Common myeloid progenitor, CD34-positive (primary cell): ENCODE data around the gene ACOT8.
"Not testable (repeated sequence)": the region's sequence is repeated elsewhere in the genome, so short reads cannot be mapped to it uniquely, and the experiment has no call there.

Experiments used
- CTCF ChIA-PET: fragments of 350-600 bp; sonication (Branson Sonifier 250); formaldehyde crosslinking; loops from one replicate; lab custom pipeline; 2021; ENCODE audit warnings: antibody characterized with exemption; lab: Charles Lee
- POLR2A ChIA-PET: fragments of 350-600 bp; sonication (Branson Sonifier 250); formaldehyde crosslinking; loops from one replicate; lab custom pipeline; 2021; ENCODE audit warnings: antibody characterized with exemption; lab: Charles Lee
- DNase-seq, 3 donors: peaks; one replicate each; pipeline versions ENCODE4 v3.0.0 to v3.0.0-alpha.2; 2013
- H3K27ac ChIP-seq, 2 experiments: 1 replicate in 1 of 2; 2 replicates in 1 of 2; pipeline ENCODE4 v1.7.0; 2013; ENCODE audit warnings: inconsistent platforms in 2 of 2, low read length in 2 of 2, mild to moderate bottlenecking in 2 of 2, low read depth in 1 of 2, moderate library complexity in 1 of 2; ENCODE audit not compliant: severe bottlenecking in 2 of 2, insufficient read depth in 1 of 2, poor library complexity in 1 of 2
- H3K27me3 ChIP-seq, 5 experiments: replicated peaks in 2 of 5; 1 replicate in 3 of 5; 2 replicates in 2 of 5; pipeline versions ENCODE4 v1.6.1 to v1.7.0; 2013; ENCODE audit warnings: low read length in 4 of 5, mild to moderate bottlenecking in 2 of 5, moderate library complexity in 2 of 5, inconsistent platforms in 1 of 5; ENCODE audit not compliant: insufficient read depth in 5 of 5, control insufficient read depth in 4 of 5
- H3K36me3 ChIP-seq, 4 experiments: 1 replicate in 2 of 4; 2 replicates in 2 of 4; pipeline versions ENCODE4 v1.6.1 to v1.7.0; 2013; ENCODE audit warnings: low read length in 3 of 4, control low read depth in 1 of 4, mild to moderate bottlenecking in 1 of 4; ENCODE audit not compliant: control insufficient read depth in 4 of 4, insufficient read depth in 4 of 4
- H3K4me1 ChIP-seq, 4 experiments: 1 replicate in 3 of 4; 2 replicates in 1 of 4; pipeline versions ENCODE4 v1.6.1 to v1.7.1; 2013; ENCODE audit warnings: low read length in 3 of 4, mild to moderate bottlenecking in 3 of 4, control low read depth in 1 of 4, inconsistent platforms in 1 of 4, moderate library complexity in 1 of 4; ENCODE audit not compliant: control insufficient read depth in 4 of 4, insufficient read depth in 4 of 4; ENCODE audit errors: control extremely low read depth in 1 of 4
- H3K4me3 ChIP-seq, 7 experiments: 1 replicate in 4 of 7; 2 replicates in 3 of 7; pipeline versions ENCODE4 v1.5.1 to v1.7.0; 2013; ENCODE audit warnings: mild to moderate bottlenecking in 7 of 7, low read length in 6 of 7, moderate library complexity in 6 of 7, inconsistent platforms in 2 of 7, low read depth in 2 of 7, control low read depth in 1 of 7; ENCODE audit not compliant: insufficient read depth in 4 of 7, control insufficient read depth in 1 of 7; ENCODE audit errors: extremely low read depth in 1 of 7
- H3K9me3 ChIP-seq, 5 experiments: 1 replicate in 4 of 5; 2 replicates in 1 of 5; pipeline versions ENCODE4 v1.6.1 to v1.7.1; 2013; ENCODE audit warnings: low read length in 4 of 5, mild to moderate bottlenecking in 2 of 5, inconsistent platforms in 1 of 5, low read depth in 1 of 5, moderate library complexity in 1 of 5; ENCODE audit not compliant: control insufficient read depth in 4 of 5, insufficient read depth in 2 of 5; ENCODE audit errors: control extremely low read depth in 1 of 5
- WGBS: methylation state at CpG from one replicate; pipeline ENCODE4 v1.1.5; 2013; ENCODE audit not compliant: insufficient coverage; 5-methylcytosine and 5-hydroxymethylcytosine counted together

ACOT8 gene

DNA sequence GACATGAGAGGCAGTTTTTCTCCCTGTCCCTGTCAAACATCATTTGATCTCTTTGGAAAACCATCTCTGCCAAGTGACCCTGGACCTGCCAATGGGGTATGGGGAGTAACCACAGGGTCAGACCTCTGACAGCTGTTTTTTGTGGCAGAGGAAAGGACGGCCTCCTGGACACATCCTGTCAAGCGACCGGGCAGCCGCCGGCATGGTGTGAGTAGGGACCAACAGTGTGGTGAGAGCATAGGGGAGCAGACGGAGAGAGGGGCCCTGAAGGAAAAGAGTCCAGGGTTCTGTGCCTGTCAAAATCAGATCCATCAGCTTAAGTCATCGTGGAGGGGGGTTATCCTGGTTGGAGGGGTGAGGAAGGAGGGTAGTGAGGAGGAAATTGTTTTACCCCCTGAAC, 55.3 kb downstream of the ACOT8 start:
- POLR2A ChIA-PET, result interaction anchor here (0.7 kb wide), 1 partner anchor 10 kb away, joined by 3 read pairs; the partner anchor contains the start of genes DNTTIP1 and WFDC3
- no peak for DNase-seq
- no peak overlapping the region for H3K4me3 ChIP-seq
- H3K4me1 ChIP-seq, result peaks cover 0 to 7% (median 0%) of the 10 kb centered on the region in 4 experiments
- no peaks in the 10 kb centered on the region for H3K27me3 ChIP-seq
- CTCF ChIA-PET, result interaction anchor here (0.6 to 3.6 kb wide), 5 partner anchors 10 to 1168 kb away, joined by 3 to 30 read pairs (median 3); partner anchors contain the start of genes DNTTIP1 and WFDC3
- H3K9me3 ChIP-seq, result no peaks in the 10 kb centered on the region
- peaks cover 21 to 63% (median 52%) of the 10 kb centered on the region in 4 experiments for H3K36me3 ChIP-seq
- 98% methylated on average over 7 of the region's 7 CpGs for WGBS
- no peak overlapping the region for H3K27ac ChIP-seq

DNA sequence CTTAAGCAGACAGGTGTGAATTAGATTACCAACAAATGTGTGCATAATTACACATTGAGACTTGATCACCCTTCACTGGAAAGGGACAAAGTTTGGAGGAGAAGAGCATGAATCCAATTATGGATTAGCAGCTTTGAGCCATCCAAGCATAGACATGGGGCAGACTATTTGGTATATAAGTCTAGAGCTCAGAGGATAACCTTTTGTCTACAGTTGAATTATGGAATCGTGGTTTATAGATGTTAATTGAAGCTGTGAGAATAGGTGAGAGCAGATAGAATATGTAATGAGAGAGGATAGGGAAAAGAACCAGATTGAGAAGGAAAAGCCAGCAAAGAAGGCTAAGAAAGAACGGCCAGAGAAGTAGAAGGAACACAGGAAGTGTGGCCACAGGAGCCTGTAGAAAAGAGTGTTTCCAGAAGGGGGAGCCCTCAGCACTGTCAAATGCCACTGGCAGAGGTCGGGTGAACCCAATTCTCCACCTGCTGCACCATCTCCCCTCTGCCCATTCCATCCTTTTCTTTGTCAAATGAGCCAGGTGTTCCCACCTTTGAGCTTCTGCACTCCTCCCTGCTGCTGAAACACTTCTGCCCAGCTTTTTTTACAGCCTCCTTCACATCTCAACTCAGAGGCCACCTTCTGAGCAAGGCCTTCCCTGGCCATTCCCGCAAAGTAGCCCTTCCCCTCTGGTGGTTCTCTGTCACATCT, 58.1 kb downstream of the ACOT8 start:
- Histone ChIP-seq H3K4me1 (peaks cover 0 to 7% (median 0%) of the 10 kb centered on the region in 4 experiments), H3K9me3 (no peaks in the 10 kb centered on the region), H3K4me3 (no peak overlapping the region), H3K36me3 (peaks cover 29 to 62% (median 53%) of the 10 kb centered on the region in 4 experiments), H3K27me3 (no peaks in the 10 kb centered on the region), H3K27ac (no peak overlapping the region)
- ChIA-PET CTCF (interaction anchor here (0.7 to 3.6 kb wide), 31 partner anchors 8 to 911 kb away, joined by 3 to 41 read pairs (median 5); partner anchors contain the start of gene UBE2C), POLR2A (interaction anchor here (0.5 to 0.8 kb wide), 4 partner anchors 14 to 136 kb away, joined by 3 read pairs; partner anchors contain the start of gene PCIF1)
- WGBS, result 35% methylated on average over 4 of the region's 4 CpGs
- DNase-seq, result peak; percentile 63 to 77 (median 72)

DNA sequence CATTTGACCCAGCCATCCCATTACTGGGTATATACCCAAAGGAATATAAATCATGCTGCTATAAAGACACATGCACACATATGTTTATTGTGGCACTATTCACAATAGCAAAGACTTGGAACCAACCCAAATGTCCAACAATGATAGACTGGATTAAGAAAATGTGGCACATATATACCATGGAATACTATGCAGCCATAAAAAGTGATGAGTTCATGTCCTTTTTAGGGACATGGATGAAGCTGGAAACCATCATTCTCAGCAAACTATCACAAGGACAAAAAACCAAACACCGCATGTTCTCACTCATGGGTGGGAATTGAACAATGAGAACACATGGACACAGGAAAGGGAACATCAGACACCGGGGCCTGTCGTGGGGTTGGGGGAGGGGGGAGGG, 59.2 kb downstream of the ACOT8 start:
- H3K9me3 ChIP-seq, H3K27me3 ChIP-seq, H3K27ac ChIP-seq, DNase-seq, H3K4me1 ChIP-seq, POLR2A ChIA-PET, H3K4me3 ChIP-seq: not testable (repeated sequence)
- CTCF ChIA-PET, result interaction anchor here (1.0 to 3.6 kb wide), 9 partner anchors 9 to 171 kb away, joined by 3 to 41 read pairs (median 9); partner anchors contain the start of gene UBE2C
- no CpG with 5 or more reads among the region's 3 CpGs for WGBS
- H3K36me3 ChIP-seq, result peaks cover 24 to 55% (median 49%) of the 10 kb centered on the region in 4 experiments

DNA sequence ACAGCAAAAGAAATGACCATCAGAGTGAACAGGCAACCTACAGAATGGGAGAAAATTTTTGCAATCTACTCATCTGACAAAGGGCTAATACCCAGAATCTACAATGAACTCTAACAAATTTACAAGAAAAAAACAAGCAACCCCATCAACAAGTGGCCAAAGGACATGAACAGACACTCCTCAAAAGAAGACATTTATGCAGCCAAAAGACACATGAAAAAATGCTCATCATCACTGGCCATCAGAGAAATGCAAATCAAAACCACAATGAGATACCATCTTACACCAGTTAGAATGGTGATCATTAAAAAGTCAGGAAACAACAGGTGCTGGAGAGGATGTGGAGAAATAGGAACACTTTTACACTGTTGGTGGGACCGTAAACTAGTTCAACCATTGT, 59.7 kb downstream of the ACOT8 start:
- WGBS, result no CpG with 5 or more reads among the region's 1 CpG
- Histone ChIP-seq H3K4me1 (peaks cover 0 to 13% (median 6%) of the 10 kb centered on the region in 4 experiments), H3K36me3 (peaks cover 22 to 51% (median 44%) of the 10 kb centered on the region in 4 experiments)
- H3K27ac ChIP-seq, H3K9me3 ChIP-seq, H3K4me3 ChIP-seq, H3K27me3 ChIP-seq, DNase-seq, CTCF ChIA-PET, POLR2A ChIA-PET: not testable (repeated sequence)

DNA sequence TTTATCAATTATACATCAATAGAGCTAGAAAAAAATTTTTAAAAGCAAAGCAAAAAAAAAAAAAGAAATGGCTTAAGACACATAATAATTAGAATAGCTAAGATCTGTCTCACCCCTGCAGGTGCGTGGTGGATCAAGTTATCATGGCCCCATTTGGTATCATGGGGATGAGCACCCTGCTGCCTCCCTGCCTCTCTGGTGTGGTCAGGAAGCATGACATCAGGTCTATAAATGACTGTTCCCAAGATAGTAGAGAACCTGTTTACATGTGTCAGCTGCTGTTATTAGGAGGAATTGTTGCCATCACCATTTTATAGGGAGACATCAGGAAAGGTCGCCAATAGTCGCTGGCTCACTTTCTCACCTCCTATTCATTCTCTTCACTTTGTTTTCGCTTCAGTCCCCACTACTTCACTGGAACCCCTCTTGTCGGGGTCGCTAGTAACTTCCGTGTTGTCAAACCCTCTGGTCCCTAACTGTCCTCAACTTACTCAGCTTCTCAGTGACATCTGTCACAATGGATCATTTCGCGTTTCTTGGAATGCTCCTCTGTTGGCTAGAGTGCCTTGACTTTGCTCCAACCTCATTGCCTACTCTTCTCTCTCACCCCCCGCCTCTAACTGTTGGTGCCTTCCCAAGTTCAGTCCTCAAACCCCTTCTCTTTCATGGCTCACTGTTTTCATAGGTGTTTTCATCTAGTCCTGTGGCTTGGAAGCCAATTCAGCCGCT, 60.7 kb downstream of the ACOT8 start:
- no peak overlapping the region for H3K27ac ChIP-seq
- ChIA-PET POLR2A (no interaction called here), CTCF (interaction anchor here (0.7 to 1.0 kb wide), 4 partner anchors 13 to 140 kb away, joined by 3 read pairs; no protein-coding TSS in a partner anchor)
- H3K9me3 ChIP-seq, result no peaks in the 10 kb centered on the region
- WGBS, result 97% methylated on average over 11 of the region's 11 CpGs
- H3K36me3 ChIP-seq, result peaks cover 18 to 41% (median 34%) of the 10 kb centered on the region in 4 experiments
- DNase-seq, result no peak
- H3K4me1 ChIP-seq, result peaks cover 0 to 18% (median 12%) of the 10 kb centered on the region in 4 experiments
- H3K27me3 ChIP-seq, result no peaks in the 10 kb centered on the region
- H3K4me3 ChIP-seq, result no peak overlapping the region

DNA sequence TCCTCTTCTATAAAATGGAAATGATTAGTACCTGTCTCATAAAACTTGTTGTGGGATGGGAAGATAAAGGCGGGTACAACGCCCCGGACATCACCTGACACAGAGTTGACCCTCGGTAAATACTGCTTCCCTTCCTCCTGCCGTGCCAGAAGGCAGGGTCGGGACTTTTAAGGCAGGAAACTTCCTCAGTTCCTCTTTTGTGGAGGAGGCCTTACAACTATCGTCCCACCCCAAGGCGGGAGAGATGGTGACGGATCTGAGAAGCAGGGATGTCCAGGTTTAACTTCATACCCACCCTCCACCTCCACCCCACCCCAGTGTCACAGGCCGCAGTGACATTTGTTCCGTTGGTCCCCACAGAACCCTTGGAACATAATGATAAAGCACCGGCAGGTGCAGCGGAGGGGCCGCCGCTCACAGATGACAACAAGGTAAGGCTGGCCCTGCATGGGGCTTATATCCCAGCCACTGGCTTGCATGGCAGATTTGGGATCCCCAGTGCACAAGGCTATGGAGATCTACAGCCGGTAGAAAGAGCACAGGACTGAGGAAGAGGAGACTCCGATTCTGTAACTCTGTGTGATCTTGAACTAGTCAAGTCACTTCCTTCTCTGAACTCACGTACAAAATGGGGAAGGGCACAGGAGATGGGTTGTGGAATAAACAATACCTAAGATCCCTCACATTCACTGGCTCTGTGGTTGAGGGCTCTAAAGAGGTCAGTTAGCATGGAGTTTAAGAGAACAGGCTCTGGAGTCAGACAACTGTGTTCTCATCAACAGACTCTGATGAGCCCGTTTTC, 64.7 kb downstream of the ACOT8 start:
- Histone ChIP-seq H3K27ac (peak overlapping the region; percentile 93 to 97), H3K9me3 (no peaks in the 10 kb centered on the region), H3K36me3 (peaks cover 18 to 32% (median 27%) of the 10 kb centered on the region in 4 experiments), H3K4me1 (peaks cover 0 to 13% (median 12%) of the 10 kb centered on the region in 4 experiments), H3K27me3 (no peaks in the 10 kb centered on the region), H3K4me3 (peak overlapping the region; percentile 60 to 96 (median 91))
- 2% methylated on average over 7 of the region's 19 CpGs for WGBS
- CTCF ChIA-PET, result interaction anchor here (1.2 kb wide), 1 partner anchor 9 kb away, joined by 3 read pairs; no protein-coding TSS in a partner anchor
- POLR2A ChIA-PET, result interaction anchor here (0.7 to 1.1 kb wide), 2 partner anchors 9 to 21 kb away, joined by 3 read pairs; no protein-coding TSS in a partner anchor
- DNase-seq, result peak in 2 of 3 donors; percentile 46 to 60
